ENCODE measurements around the gene OPCML.

OPCML gene

DNA sequence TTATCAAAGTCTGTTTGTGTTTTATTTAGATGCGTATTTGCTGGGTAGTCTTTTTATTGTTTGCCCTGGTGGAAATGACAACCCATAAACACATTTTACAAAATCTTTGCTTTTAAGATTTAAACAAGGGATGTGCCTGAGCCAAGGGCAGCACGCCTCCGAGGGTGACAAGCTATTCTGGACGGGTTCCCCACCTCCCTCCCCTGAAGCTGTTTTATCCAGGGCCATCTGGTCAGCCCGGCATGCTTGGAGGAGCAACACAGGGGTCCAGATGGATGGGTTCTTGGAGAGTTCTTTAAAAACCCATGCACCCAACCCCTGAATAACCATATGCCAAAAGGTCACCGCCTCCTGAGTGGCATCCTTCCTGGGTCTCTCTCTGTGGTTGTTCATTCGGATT lies 408.9 kb downstream of the OPCML start:
- TF ChIP-seq, protein P1, sequence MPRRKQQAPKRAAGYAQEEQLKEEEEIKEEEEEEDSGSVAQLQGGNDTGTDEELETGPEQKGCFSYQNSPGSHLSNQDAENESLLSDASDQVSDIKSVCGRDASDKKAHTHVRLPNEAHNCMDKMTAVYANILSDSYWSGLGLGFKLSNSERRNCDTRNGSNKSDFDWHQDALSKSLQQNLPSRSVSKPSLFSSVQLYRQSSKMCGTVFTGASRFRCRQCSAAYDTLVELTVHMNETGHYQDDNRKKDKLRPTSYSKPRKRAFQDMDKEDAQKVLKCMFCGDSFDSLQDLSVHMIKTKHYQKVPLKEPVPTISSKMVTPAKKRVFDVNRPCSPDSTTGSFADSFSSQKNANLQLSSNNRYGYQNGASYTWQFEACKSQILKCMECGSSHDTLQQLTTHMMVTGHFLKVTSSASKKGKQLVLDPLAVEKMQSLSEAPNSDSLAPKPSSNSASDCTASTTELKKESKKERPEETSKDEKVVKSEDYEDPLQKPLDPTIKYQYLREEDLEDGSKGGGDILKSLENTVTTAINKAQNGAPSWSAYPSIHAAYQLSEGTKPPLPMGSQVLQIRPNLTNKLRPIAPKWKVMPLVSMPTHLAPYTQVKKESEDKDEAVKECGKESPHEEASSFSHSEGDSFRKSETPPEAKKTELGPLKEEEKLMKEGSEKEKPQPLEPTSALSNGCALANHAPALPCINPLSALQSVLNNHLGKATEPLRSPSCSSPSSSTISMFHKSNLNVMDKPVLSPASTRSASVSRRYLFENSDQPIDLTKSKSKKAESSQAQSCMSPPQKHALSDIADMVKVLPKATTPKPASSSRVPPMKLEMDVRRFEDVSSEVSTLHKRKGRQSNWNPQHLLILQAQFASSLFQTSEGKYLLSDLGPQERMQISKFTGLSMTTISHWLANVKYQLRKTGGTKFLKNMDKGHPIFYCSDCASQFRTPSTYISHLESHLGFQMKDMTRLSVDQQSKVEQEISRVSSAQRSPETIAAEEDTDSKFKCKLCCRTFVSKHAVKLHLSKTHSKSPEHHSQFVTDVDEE (CRISPR knock-in tag; IDR thresholded peaks at IDR 0.05) = no peak
- TF ChIP-seq ZC3H10 (CRISPR knock-in tag; IDR thresholded peaks at IDR 0.05) (no peak), ISL1 (CRISPR knock-in tag; IDR thresholded peaks at IDR 0.05) (no peak), ZNF70 (CRISPR knock-in tag; IDR thresholded peaks at IDR 0.05) (no peak), RARB (CRISPR knock-in tag; IDR thresholded peaks at IDR 0.05) (no peak), GLIS3 (CRISPR knock-in tag; IDR thresholded peaks at IDR 0.05) (no peak), PPARA (CRISPR knock-in tag; IDR thresholded peaks at IDR 0.05; ENCODE audit: borderline replicate concordance) (no peak), SNAI2 (CRISPR knock-in tag; IDR thresholded peaks at IDR 0.05) (no peak), ZNF8 (CRISPR knock-in tag; IDR thresholded peaks at IDR 0.05) (no peak), ZNF565 (CRISPR knock-in tag; conservative IDR thresholded peaks at IDR 0.05; ENCODE audit: low read depth) (no peak), ARNTL (CRISPR knock-in tag; IDR thresholded peaks at IDR 0.05; ENCODE audit: borderline replicate concordance, low read depth) (no peak)
- TF ChIP-seq, protein P2, sequence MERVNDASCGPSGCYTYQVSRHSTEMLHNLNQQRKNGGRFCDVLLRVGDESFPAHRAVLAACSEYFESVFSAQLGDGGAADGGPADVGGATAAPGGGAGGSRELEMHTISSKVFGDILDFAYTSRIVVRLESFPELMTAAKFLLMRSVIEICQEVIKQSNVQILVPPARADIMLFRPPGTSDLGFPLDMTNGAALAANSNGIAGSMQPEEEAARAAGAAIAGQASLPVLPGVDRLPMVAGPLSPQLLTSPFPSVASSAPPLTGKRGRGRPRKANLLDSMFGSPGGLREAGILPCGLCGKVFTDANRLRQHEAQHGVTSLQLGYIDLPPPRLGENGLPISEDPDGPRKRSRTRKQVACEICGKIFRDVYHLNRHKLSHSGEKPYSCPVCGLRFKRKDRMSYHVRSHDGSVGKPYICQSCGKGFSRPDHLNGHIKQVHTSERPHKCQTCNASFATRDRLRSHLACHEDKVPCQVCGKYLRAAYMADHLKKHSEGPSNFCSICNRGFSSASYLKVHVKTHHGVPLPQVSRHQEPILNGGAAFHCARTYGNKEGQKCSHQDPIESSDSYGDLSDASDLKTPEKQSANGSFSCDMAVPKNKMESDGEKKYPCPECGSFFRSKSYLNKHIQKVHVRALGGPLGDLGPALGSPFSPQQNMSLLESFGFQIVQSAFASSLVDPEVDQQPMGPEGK (CRISPR knock-in tag; IDR thresholded peaks at IDR 0.05; ENCODE audit: borderline replicate concordance) = no peak
- TF ChIP-seq, protein P3, sequence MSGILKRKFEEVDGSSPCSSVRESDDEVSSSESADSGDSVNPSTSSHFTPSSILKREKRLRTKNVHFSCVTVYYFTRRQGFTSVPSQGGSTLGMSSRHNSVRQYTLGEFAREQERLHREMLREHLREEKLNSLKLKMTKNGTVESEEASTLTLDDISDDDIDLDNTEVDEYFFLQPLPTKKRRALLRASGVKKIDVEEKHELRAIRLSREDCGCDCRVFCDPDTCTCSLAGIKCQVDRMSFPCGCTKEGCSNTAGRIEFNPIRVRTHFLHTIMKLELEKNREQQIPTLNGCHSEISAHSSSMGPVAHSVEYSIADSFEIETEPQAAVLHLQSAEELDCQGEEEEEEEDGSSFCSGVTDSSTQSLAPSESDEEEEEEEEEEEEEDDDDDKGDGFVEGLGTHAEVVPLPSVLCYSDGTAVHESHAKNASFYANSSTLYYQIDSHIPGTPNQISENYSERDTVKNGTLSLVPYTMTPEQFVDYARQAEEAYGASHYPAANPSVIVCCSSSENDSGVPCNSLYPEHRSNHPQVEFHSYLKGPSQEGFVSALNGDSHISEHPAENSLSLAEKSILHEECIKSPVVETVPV (CRISPR knock-in tag; IDR thresholded peaks at IDR 0.05) = no peak
- TF ChIP-seq, protein P4, sequence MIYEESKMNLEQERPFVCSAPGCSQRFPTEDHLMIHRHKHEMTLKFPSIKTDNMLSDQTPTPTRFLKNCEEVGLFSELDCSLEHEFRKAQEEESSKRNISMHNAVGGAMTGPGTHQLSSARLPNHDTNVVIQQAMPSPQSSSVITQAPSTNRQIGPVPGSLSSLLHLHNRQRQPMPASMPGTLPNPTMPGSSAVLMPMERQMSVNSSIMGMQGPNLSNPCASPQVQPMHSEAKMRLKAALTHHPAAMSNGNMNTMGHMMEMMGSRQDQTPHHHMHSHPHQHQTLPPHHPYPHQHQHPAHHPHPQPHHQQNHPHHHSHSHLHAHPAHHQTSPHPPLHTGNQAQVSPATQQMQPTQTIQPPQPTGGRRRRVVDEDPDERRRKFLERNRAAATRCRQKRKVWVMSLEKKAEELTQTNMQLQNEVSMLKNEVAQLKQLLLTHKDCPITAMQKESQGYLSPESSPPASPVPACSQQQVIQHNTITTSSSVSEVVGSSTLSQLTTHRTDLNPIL (CRISPR knock-in tag; IDR thresholded peaks at IDR 0.05; ENCODE audit: low read depth) = no peak
- TF ChIP-seq, protein P5, sequence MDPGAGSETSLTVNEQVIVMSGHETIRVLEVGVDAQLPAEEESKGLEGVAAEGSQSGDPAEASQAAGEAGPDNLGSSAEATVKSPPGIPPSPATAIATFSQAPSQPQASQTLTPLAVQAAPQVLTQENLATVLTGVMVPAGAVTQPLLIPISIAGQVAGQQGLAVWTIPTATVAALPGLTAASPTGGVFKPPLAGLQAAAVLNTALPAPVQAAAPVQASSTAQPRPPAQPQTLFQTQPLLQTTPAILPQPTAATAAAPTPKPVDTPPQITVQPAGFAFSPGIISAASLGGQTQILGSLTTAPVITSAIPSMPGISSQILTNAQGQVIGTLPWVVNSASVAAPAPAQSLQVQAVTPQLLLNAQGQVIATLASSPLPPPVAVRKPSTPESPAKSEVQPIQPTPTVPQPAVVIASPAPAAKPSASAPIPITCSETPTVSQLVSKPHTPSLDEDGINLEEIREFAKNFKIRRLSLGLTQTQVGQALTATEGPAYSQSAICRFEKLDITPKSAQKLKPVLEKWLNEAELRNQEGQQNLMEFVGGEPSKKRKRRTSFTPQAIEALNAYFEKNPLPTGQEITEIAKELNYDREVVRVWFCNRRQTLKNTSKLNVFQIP (CRISPR knock-in tag; IDR thresholded peaks at IDR 0.05; ENCODE audit: borderline replicate concordance, low read depth) = no peak

DNA sequence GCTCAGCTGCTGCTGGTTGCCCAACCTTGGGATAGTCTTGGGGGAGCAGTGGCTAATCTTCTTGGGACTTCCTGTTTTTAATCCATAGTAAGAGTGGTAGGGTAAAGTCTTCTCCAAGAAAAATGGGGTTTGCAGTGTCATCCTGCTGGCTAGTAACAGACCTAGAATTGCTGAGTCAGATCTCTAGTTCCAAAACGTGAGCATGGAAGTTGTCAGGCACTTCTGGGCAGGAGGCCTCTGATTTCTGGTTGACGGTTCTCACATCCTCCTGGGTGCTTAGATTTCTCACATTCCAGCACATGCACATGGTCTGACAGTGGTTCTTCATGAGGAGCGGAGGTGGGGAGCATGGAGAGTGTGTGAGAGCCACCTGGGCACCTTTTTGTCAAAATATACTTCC lies 410.0 kb downstream of the OPCML start:
- TF ChIP-seq, protein P2 (CRISPR knock-in tag; IDR thresholded peaks at IDR 0.05; ENCODE audit: borderline replicate concordance) = no peak
- TF ChIP-seq ZNF70 (CRISPR knock-in tag; IDR thresholded peaks at IDR 0.05) (no peak), ZNF565 (CRISPR knock-in tag; conservative IDR thresholded peaks at IDR 0.05; ENCODE audit: low read depth) (no peak), ZNF8 (CRISPR knock-in tag; IDR thresholded peaks at IDR 0.05) (no peak), BACH2 (CRISPR knock-in tag; IDR thresholded peaks at IDR 0.05; ENCODE audit: borderline replicate concordance) (no peak), OSR1 (CRISPR knock-in tag; IDR thresholded peaks at IDR 0.05) (no peak), ARNTL (CRISPR knock-in tag; IDR thresholded peaks at IDR 0.05; ENCODE audit: borderline replicate concordance, low read depth) (no peak)
- no peak for ATAC-seq

More for the DNA sequence above, 408.9 kb downstream of the OPCML start:
- no peak for ATAC-seq

DNA sequence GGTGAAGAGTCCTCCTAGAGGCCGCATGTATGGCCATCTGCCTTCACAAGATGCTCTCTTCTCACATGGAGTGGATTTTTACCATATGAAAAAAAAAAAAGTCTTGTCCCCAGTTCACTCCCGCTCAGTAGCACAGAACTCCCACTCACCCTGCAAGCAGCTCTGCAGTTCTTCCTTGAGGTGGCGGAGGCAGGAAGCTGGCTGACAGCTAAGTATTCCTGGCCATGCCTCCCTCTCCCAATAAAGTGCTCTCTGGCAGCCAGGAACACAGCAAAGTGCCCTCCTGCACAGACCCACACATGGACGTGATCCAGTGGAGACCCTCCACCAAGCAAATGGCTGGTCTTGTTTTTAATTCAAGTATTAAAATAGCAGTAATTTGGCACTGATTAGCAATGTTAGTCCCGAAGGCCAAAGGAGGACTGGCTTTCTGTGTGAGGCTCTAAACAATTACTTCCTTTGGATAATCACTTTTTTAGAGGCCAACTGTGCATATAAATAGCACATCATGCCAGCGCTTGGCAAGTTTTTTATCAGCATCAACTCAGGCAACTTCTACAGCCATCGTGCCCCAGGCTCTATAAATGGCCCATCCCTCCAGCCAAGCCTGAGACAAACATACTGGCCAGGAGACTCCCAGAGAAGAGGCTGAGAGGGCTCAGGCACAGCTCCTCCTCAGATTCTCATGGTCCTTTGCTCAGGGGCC lies 413.6 kb downstream of the OPCML start:
- TF ChIP-seq TCF4 (CRISPR knock-in tag; IDR thresholded peaks at IDR 0.05; ENCODE audit: borderline replicate concordance) = no peak
- TF ChIP-seq ZFP30 (CRISPR knock-in tag; IDR thresholded peaks at IDR 0.05) = no peak
- TF ChIP-seq, protein P3 (CRISPR knock-in tag; IDR thresholded peaks at IDR 0.05) = no peak
- no peak for TF ChIP-seq RARB (CRISPR knock-in tag; IDR thresholded peaks at IDR 0.05)
- ATAC-seq = no peak

Measured in SK-N-SH treated with all-trans-retinoic acid at 6 μM for 48 hours (cell line).